ENCODE measurements around the gene RIOX2. TPM values are rescaled to one million over a fixed set of nuclear protein-coding genes. Genes with fewer than 3 reads are reported as not detected.
A peak's percentile ranks its signal among the peaks of the same experiment; 100 is the strongest.

The RIOX2 gene
- total and polyA plus RNA-seq, 4 donors, result 6.3 to 25.8 (median 14.2) TPM

GRCh38 chr3:97952872-97953271 is 19.4 kb downstream of the RIOX2 start:
- Histone ChIP-seq H3K4me3 (ENCODE audit: low read length in 2 of 2) (no peak overlapping the region), H3K36me3 (ENCODE audit: control insufficient read depth in 1 of 2, insufficient read depth in 2 of 2, low read length in 1 of 2) (peaks cover 4 to 11% of the 10 kb centered on the region in 2 donors), H3K9me3 (ENCODE audit: control insufficient read depth, low read length) (no peaks in the 10 kb centered on the region), H3K27ac (ENCODE audit: low read depth in 1 of 2, low read length in 2 of 2) (no peak overlapping the region), H3K4me1 (ENCODE audit: control insufficient read depth in 1 of 2, insufficient read depth in 2 of 2, low read length in 2 of 2) (no peaks in the 10 kb centered on the region), H3K27me3 (ENCODE audit: control insufficient read depth in 1 of 2, insufficient read depth in 2 of 2, low read length in 1 of 2) (no peaks in the 10 kb centered on the region)
- ATAC-seq (ENCODE audit: low FRiP score), result no peak
- intact Hi-C loops (cut with DNase I), result no loop called here
- WGBS, 2 donors, result 94 to 100% methylated on average over 1 of the region's 1 CpG
- DNase-seq, result no peak

- H3K27ac ChIP-seq (ENCODE audit: low read depth in 1 of 2, low read length in 2 of 2), result no peak overlapping the region
- H3K27me3 ChIP-seq (ENCODE audit: control insufficient read depth in 1 of 2, insufficient read depth in 2 of 2, low read length in 1 of 2), result no peaks in the 10 kb centered on the region
- H3K36me3 ChIP-seq (ENCODE audit: control insufficient read depth in 1 of 2, insufficient read depth in 2 of 2, low read length in 1 of 2), result peaks cover 5 to 9% of the 10 kb centered on the region in 2 donors
- intact Hi-C loops (cut with DNase I), result no loop called here
- peak; percentile 58 to 82 for DNase-seq
- no peaks in the 10 kb centered on the region for H3K4me1 ChIP-seq (ENCODE audit: control insufficient read depth in 1 of 2, insufficient read depth in 2 of 2, low read length in 2 of 2)
- ATAC-seq (ENCODE audit: low FRiP score), result no peak
- H3K4me3 ChIP-seq (ENCODE audit: low read length in 2 of 2), result no peak overlapping the region
- WGBS, 2 donors, result 88 to 95% methylated on average over 3 of the region's 3 CpGs
- no peaks in the 10 kb centered on the region for H3K9me3 ChIP-seq (ENCODE audit: control insufficient read depth, low read length)
These were observed 20.0 kb downstream of the RIOX2 start for GRCh38 chr3:97952280-97952679.

- H3K27ac ChIP-seq (ENCODE audit: low read depth in 1 of 2, low read length in 2 of 2), result no peak overlapping the region
- no peak for ATAC-seq (ENCODE audit: low FRiP score)
- no peaks in the 10 kb centered on the region for H3K27me3 ChIP-seq (ENCODE audit: control insufficient read depth in 1 of 2, insufficient read depth in 2 of 2, low read length in 1 of 2)
- no peak overlapping the region for H3K4me3 ChIP-seq (ENCODE audit: low read length in 2 of 2)
- DNase-seq, result no peak
- WGBS, 2 donors, result 89 to 94% methylated on average over 3 of the region's 3 CpGs
- H3K36me3 ChIP-seq (ENCODE audit: control insufficient read depth in 1 of 2, insufficient read depth in 2 of 2, low read length in 1 of 2), result peaks cover 9 to 13% of the 10 kb centered on the region in 2 donors
- H3K4me1 ChIP-seq (ENCODE audit: control insufficient read depth in 1 of 2, insufficient read depth in 2 of 2, low read length in 2 of 2), result no peaks in the 10 kb centered on the region
- H3K9me3 ChIP-seq (ENCODE audit: control insufficient read depth, low read length), result no peaks in the 10 kb centered on the region
- intact Hi-C loops (cut with DNase I), result no loop called here
These were observed 21.9 kb downstream of the RIOX2 start for GRCh38 chr3:97950360-97950759.

- Histone ChIP-seq H3K4me1 (ENCODE audit: control insufficient read depth in 1 of 2, insufficient read depth in 2 of 2, low read length in 2 of 2) (no peaks in the 10 kb centered on the region), H3K36me3 (ENCODE audit: control insufficient read depth in 1 of 2, insufficient read depth in 2 of 2, low read length in 1 of 2) (peaks cover 9 to 13% of the 10 kb centered on the region in 2 donors), H3K27ac (ENCODE audit: low read depth in 1 of 2, low read length in 2 of 2) (no peak overlapping the region), H3K4me3 (ENCODE audit: low read length in 2 of 2) (no peak overlapping the region), H3K9me3 (ENCODE audit: control insufficient read depth, low read length) (no peaks in the 10 kb centered on the region), H3K27me3 (ENCODE audit: control insufficient read depth in 1 of 2, insufficient read depth in 2 of 2, low read length in 1 of 2) (no peaks in the 10 kb centered on the region)
- DNase-seq, result no peak
- intact Hi-C loops (cut with DNase I), result no loop called here
- 67 to 69% methylated on average over 5 of the region's 5 CpGs for WGBS, 2 donors
- ATAC-seq (ENCODE audit: low FRiP score), result no peak
These were observed 22.5 kb downstream of the RIOX2 start for GRCh38 chr3:97949743-97950142.

GRCh38 chr3:97949110-97949485 is 23.1 kb downstream of the RIOX2 start:
- H3K27ac ChIP-seq (ENCODE audit: low read depth in 1 of 2, low read length in 2 of 2), result no peak overlapping the region
- no peaks in the 10 kb centered on the region for H3K27me3 ChIP-seq (ENCODE audit: control insufficient read depth in 1 of 2, insufficient read depth in 2 of 2, low read length in 1 of 2)
- intact Hi-C loops (cut with DNase I), result no loop called here
- no peaks in the 10 kb centered on the region for H3K4me1 ChIP-seq (ENCODE audit: control insufficient read depth in 1 of 2, insufficient read depth in 2 of 2, low read length in 2 of 2)
- H3K4me3 ChIP-seq (ENCODE audit: low read length in 2 of 2), result no peak overlapping the region
- 89 to 94% methylated on average over 2 of the region's 2 CpGs for WGBS, 2 donors
- no peaks in the 10 kb centered on the region for H3K9me3 ChIP-seq (ENCODE audit: control insufficient read depth, low read length)
- DNase-seq, result no peak
- ATAC-seq (ENCODE audit: low FRiP score), result no peak
- H3K36me3 ChIP-seq (ENCODE audit: control insufficient read depth in 1 of 2, insufficient read depth in 2 of 2, low read length in 1 of 2), result peaks cover 9 to 13% of the 10 kb centered on the region in 2 donors

GRCh38 chr3:97948351-97949109 is 23.7 kb downstream of the RIOX2 start:
- DNase-seq (no peak), ATAC-seq (ENCODE audit: low FRiP score) (no peak)
- Histone ChIP-seq H3K27ac (ENCODE audit: low read depth in 1 of 2, low read length in 2 of 2) (peak overlapping the region in 1 of 2 donors; percentile 19), H3K36me3 (ENCODE audit: control insufficient read depth in 1 of 2, insufficient read depth in 2 of 2, low read length in 1 of 2) (peaks cover 9 to 13% of the 10 kb centered on the region in 2 donors), H3K4me3 (ENCODE audit: low read length in 2 of 2) (no peak overlapping the region), H3K27me3 (ENCODE audit: control insufficient read depth in 1 of 2, insufficient read depth in 2 of 2, low read length in 1 of 2) (no peaks in the 10 kb centered on the region), H3K4me1 (ENCODE audit: control insufficient read depth in 1 of 2, insufficient read depth in 2 of 2, low read length in 2 of 2) (no peaks in the 10 kb centered on the region), H3K9me3 (ENCODE audit: control insufficient read depth, low read length) (no peaks in the 10 kb centered on the region)
- intact Hi-C loops (cut with DNase I), result no loop called here
- 82 to 85% methylated on average over 5 of the region's 5 CpGs for WGBS, 2 donors

- H3K4me3 ChIP-seq (ENCODE audit: low read length in 2 of 2), result no peak overlapping the region
- no peaks in the 10 kb centered on the region for H3K9me3 ChIP-seq (ENCODE audit: control insufficient read depth, low read length)
- no peaks in the 10 kb centered on the region for H3K27me3 ChIP-seq (ENCODE audit: control insufficient read depth in 1 of 2, insufficient read depth in 2 of 2, low read length in 1 of 2)
- peaks cover 3 to 5% of the 10 kb centered on the region in 2 donors for H3K36me3 ChIP-seq (ENCODE audit: control insufficient read depth in 1 of 2, insufficient read depth in 2 of 2, low read length in 1 of 2)
- no peak for DNase-seq
- intact Hi-C loops (cut with DNase I), result no loop called here
- WGBS, 2 donors, result 14 to 24% methylated on average over 4 of the region's 4 CpGs
- H3K27ac ChIP-seq (ENCODE audit: low read depth in 1 of 2, low read length in 2 of 2), result no peak overlapping the region
- H3K4me1 ChIP-seq (ENCODE audit: control insufficient read depth in 1 of 2, insufficient read depth in 2 of 2, low read length in 2 of 2), result peaks cover 1 to 11% of the 10 kb centered on the region in 2 donors
- no peak for ATAC-seq (ENCODE audit: low FRiP score)
These were observed 29.3 kb downstream of the RIOX2 start for GRCh38 chr3:97942801-97943546.

GRCh38 chr3:97940034-97940433 is 32.2 kb downstream of the RIOX2 start:
- 75 to 83% methylated on average over 1 of the region's 1 CpG for WGBS, 2 donors
- H3K36me3 ChIP-seq (ENCODE audit: control insufficient read depth in 1 of 2, insufficient read depth in 2 of 2, low read length in 1 of 2), result peaks cover 0 to 10% of the 10 kb centered on the region in 2 donors
- H3K9me3 ChIP-seq (ENCODE audit: control insufficient read depth, low read length), result no peaks in the 10 kb centered on the region
- H3K4me1 ChIP-seq (ENCODE audit: control insufficient read depth in 1 of 2, insufficient read depth in 2 of 2, low read length in 2 of 2), result peaks cover 1 to 11% of the 10 kb centered on the region in 2 donors
- H3K27me3 ChIP-seq (ENCODE audit: control insufficient read depth in 1 of 2, insufficient read depth in 2 of 2, low read length in 1 of 2), result no peaks in the 10 kb centered on the region
- H3K27ac ChIP-seq (ENCODE audit: low read depth in 1 of 2, low read length in 2 of 2), result no peak overlapping the region
- ATAC-seq (ENCODE audit: low FRiP score) (no peak), DNase-seq (no peak)
- intact Hi-C loops (cut with DNase I), result no loop called here
- no peak overlapping the region for H3K4me3 ChIP-seq (ENCODE audit: low read length in 2 of 2)

- DNase-seq (no peak), ATAC-seq (ENCODE audit: low FRiP score) (no peak)
- H3K27ac ChIP-seq (ENCODE audit: low read depth in 1 of 2, low read length in 2 of 2), result no peak overlapping the region
- intact Hi-C loops (cut with DNase I), result no loop called here
- no peaks in the 10 kb centered on the region for H3K27me3 ChIP-seq (ENCODE audit: control insufficient read depth in 1 of 2, insufficient read depth in 2 of 2, low read length in 1 of 2)
- H3K4me3 ChIP-seq (ENCODE audit: low read length in 2 of 2), result no peak overlapping the region
- no peaks in the 10 kb centered on the region for H3K9me3 ChIP-seq (ENCODE audit: control insufficient read depth, low read length)
- 92 to 93% methylated on average over 2 of the region's 2 CpGs for WGBS, 2 donors
- peaks cover 0 to 10% of the 10 kb centered on the region in 2 donors for H3K36me3 ChIP-seq (ENCODE audit: control insufficient read depth in 1 of 2, insufficient read depth in 2 of 2, low read length in 1 of 2)
- peaks cover 1 to 11% of the 10 kb centered on the region in 2 donors for H3K4me1 ChIP-seq (ENCODE audit: control insufficient read depth in 1 of 2, insufficient read depth in 2 of 2, low read length in 2 of 2)
These were observed 32.8 kb downstream of the RIOX2 start for GRCh38 chr3:97939401-97939800.
